ENCODE measurements around the gene EDAR. TPM values are rescaled to one million over a fixed set of nuclear protein-coding genes. Genes with fewer than 3 reads are reported as not detected.

Gene EDAR
- total RNA-seq, 3 donors from 2014 or later (not counting 1 experiment from before 2014, with no cell fraction given), result 0.11 to 0.23 TPM; not detected in 1

GRCh38 chr2:108949316-108950239 is 39.4 kb downstream of the EDAR start:
- Histone ChIP-seq H3K36me3 (ENCODE audit: control insufficient read depth, insufficient read depth, low read length) (no peaks in the 10 kb centered on the region), H3K9me3 (ENCODE audit: control insufficient read depth, insufficient read depth, low read length) (peaks cover 21% of the 10 kb centered on the region), H3K27me3 (ENCODE audit: control insufficient read depth, insufficient read depth, low read length) (no peaks in the 10 kb centered on the region), H3K4me3 (ENCODE audit: low read length) (no peak overlapping the region), H3K4me1 (ENCODE audit: control insufficient read depth, insufficient read depth, low read length) (no peaks in the 10 kb centered on the region), H3K27ac (ENCODE audit: low read length) (no peak overlapping the region)
- peaks cover 14% of the 10 kb centered on the region for H3K36me3 Mint-ChIP-seq
- H3K27ac Mint-ChIP-seq, result no peak overlapping the region
- intact Hi-C loops (cut with micrococcal nuclease), result no loop called here
- no peak overlapping the region for H3K4me3 Mint-ChIP-seq
- H3K27me3 Mint-ChIP-seq (ENCODE audit: low read depth in 2 of 2), result peaks cover 0 to 6% of the 10 kb centered on the region in 2 donors
- TF ChIP-seq CTCF (IDR thresholded peaks at IDR 0.05), result no peak
- ATAC-seq (no peak), DNase-seq (no peak)
- H3K4me1 Mint-ChIP-seq, result no peaks in the 10 kb centered on the region
- H3K9me3 Mint-ChIP-seq, result peaks cover 3 to 4% of the 10 kb centered on the region in 2 donors
- 85% methylated on average over 4 of the region's 4 CpGs for WGBS (ENCODE audit: insufficient coverage)

GRCh38 chr2:108947271-108947907 is 41.6 kb downstream of the EDAR start:
- TF ChIP-seq CTCF (IDR thresholded peaks at IDR 0.05), result no peak
- 95% methylated on average over 4 of the region's 5 CpGs for WGBS (ENCODE audit: insufficient coverage)

GRCh38 chr2:108946442-108946841 is 42.6 kb downstream of the EDAR start:
- Mint-ChIP-seq H3K9me3 (peaks cover 0 to 2% of the 10 kb centered on the region in 2 donors), H3K4me3 (no peak overlapping the region), H3K4me1 (no peaks in the 10 kb centered on the region), H3K27ac (no peak overlapping the region), H3K36me3 (no peaks in the 10 kb centered on the region), H3K27me3 (ENCODE audit: low read depth in 2 of 2) (peaks cover 0 to 3% of the 10 kb centered on the region in 2 donors)
- no peak for TF ChIP-seq CTCF (IDR thresholded peaks at IDR 0.05)
- H3K4me3 ChIP-seq (ENCODE audit: low read length), result no peak overlapping the region
- ATAC-seq (no peak), DNase-seq (no peak)
- no peaks in the 10 kb centered on the region for H3K4me1 ChIP-seq (ENCODE audit: control insufficient read depth, insufficient read depth, low read length)
- H3K36me3 ChIP-seq (ENCODE audit: control insufficient read depth, insufficient read depth, low read length), result no peaks in the 10 kb centered on the region
- no peaks in the 10 kb centered on the region for H3K27me3 ChIP-seq (ENCODE audit: control insufficient read depth, insufficient read depth, low read length)
- peaks cover 18% of the 10 kb centered on the region for H3K9me3 ChIP-seq (ENCODE audit: control insufficient read depth, insufficient read depth, low read length)
- no CpG with 5 or more reads among the region's 1 CpG for WGBS (ENCODE audit: insufficient coverage)
- H3K27ac ChIP-seq (ENCODE audit: low read length), result no peak overlapping the region
- intact Hi-C loops (cut with micrococcal nuclease), result no loop called here

More at GRCh38 chr2:108947271-108947907, 41.6 kb downstream of the EDAR start:
- Mint-ChIP-seq H3K4me3 (no peak overlapping the region), H3K36me3 (peaks cover 6% of the 10 kb centered on the region), H3K27ac (no peak overlapping the region), H3K27me3 (ENCODE audit: low read depth in 2 of 2) (peaks cover 0 to 6% of the 10 kb centered on the region in 2 donors), H3K4me1 (no peaks in the 10 kb centered on the region), H3K9me3 (peaks cover 2 to 3% of the 10 kb centered on the region in 2 donors)
- Histone ChIP-seq H3K27me3 (ENCODE audit: control insufficient read depth, insufficient read depth, low read length) (no peaks in the 10 kb centered on the region), H3K36me3 (ENCODE audit: control insufficient read depth, insufficient read depth, low read length) (no peaks in the 10 kb centered on the region), H3K4me1 (ENCODE audit: control insufficient read depth, insufficient read depth, low read length) (no peaks in the 10 kb centered on the region), H3K27ac (ENCODE audit: low read length) (no peak overlapping the region), H3K9me3 (ENCODE audit: control insufficient read depth, insufficient read depth, low read length) (peaks cover 18% of the 10 kb centered on the region), H3K4me3 (ENCODE audit: low read length) (no peak overlapping the region)
- intact Hi-C loops (cut with micrococcal nuclease), result no loop called here
- DNase-seq, result no peak
- no peak for ATAC-seq
